ENCODE data around the gene OPCML. TPM values are rescaled to one million over a fixed set of nuclear protein-coding genes. Genes with fewer than 3 reads are reported as not detected.

Gene OPCML
- total RNA-seq, 1 donor from 2014 or later: not detected

DNA sequence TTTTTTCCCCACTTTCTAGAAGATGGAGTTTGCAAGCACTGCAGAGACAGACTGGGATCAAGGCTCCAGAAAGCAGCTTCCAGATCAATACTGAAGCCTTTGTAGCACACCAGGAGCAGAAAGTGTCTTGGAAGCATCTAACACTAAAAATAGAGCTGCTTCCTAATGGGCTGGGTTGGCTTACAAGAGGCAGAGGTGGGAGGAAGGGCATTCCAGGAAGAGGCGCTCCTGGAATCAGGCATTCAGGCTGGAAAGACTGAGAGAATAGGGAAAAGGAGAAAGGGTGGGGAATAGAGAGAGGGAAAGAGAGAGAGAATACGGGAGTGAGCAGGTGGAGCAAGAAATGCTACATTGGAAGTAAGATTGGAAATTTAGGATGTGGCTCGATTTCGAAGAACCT, 395.9 kb downstream of the OPCML start:
- POLR2A ChIA-PET: no interaction called here
- Mint-ChIP-seq H3K36me3 (ENCODE audit: low read depth) (no peaks in the 10 kb centered on the region), H3K27me3 (no peaks in the 10 kb centered on the region), H3K27ac (no peak overlapping the region), H3K4me1 (no peaks in the 10 kb centered on the region), H3K4me3 (no peak overlapping the region), H3K9me3 (peaks cover under 1% of the 10 kb centered on the region)
- intact Hi-C loops (cut with micrococcal nuclease): no loop called here
- ATAC-seq (ENCODE audit: low read depth) (no peak), DNase-seq (no peak)
- TF ChIP-seq CTCF (IDR thresholded peaks at IDR 0.05): no peak
- CTCF ChIA-PET: interaction anchor here (0.7 kb wide), 1 partner anchor 126 kb away, joined by 3 read pairs; no protein-coding TSS in a partner anchor

DNA sequence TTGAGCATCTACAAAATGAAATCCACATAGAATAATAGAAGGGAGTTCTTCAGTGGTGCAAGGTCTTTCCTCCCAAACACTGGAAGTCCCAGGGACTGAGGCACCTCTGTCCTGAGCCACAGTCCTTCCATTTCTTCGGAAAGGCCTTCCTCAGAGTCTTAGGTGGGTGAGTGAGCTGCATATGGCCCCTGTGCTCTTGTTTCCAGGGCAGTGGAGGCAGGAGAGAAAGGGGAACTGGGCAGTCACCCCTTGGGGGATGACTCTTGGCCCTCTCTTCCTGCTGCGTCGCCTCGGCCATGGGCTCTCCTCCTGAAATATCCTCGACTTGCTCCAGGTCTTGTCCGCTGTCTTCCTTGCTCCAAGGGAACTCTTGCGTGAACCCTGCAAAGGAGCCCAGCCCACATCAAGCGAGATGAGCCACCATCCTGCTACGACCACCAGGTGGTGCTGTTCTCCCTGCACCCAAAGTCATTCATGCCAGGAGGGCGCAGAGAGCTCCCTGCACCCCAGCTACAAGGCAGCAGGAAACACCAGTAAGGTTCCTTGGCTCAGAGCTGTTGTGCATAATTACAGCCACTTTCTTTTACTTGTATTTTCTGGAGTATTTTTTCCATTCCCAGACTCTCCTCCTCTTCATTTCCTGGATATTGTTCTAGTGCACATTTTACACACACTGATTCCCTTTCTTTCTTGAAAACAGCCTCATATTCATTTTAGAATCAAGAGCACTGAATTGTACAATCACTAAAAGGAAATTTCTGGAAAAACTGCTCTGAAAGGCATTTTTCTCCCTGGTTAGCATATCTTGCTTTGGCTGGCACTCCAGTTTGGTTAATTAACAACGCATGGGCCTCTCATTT, 397.8 kb downstream of the OPCML start:
- intact Hi-C loops (cut with micrococcal nuclease): loop anchor here (5.0 kb wide), 1 partner anchor 688 kb away; no protein-coding TSS in a partner anchor
- Mint-ChIP-seq H3K27ac (no peak overlapping the region), H3K9me3 (peaks cover 4% of the 10 kb centered on the region), H3K4me1 (no peaks in the 10 kb centered on the region), H3K36me3 (ENCODE audit: low read depth) (no peaks in the 10 kb centered on the region), H3K4me3 (no peak overlapping the region), H3K27me3 (peaks cover 3% of the 10 kb centered on the region)
- ChIA-PET POLR2A (no interaction called here), CTCF (interaction anchor here (1.0 kb wide), 1 partner anchor 701 kb away, joined by 4 read pairs; no protein-coding TSS in a partner anchor)
- no peak for TF ChIP-seq CTCF (IDR thresholded peaks at IDR 0.05)
- ATAC-seq (ENCODE audit: low read depth): no peak
- no peak for DNase-seq

GRCh38 chr11:133133606-133134005, 398.7 kb downstream of the OPCML start:
- Mint-ChIP-seq H3K4me3 (no peak overlapping the region), H3K9me3 (peaks cover 4% of the 10 kb centered on the region), H3K4me1 (no peaks in the 10 kb centered on the region), H3K27ac (no peak overlapping the region), H3K36me3 (ENCODE audit: low read depth) (no peaks in the 10 kb centered on the region), H3K27me3 (peaks cover 3% of the 10 kb centered on the region)
- DNase-seq (no peak), ATAC-seq (ENCODE audit: low read depth) (no peak)
- CTCF ChIA-PET: no interaction called here
- no peak for TF ChIP-seq CTCF (IDR thresholded peaks at IDR 0.05)
- POLR2A ChIA-PET: no interaction called here
- intact Hi-C loops (cut with micrococcal nuclease): loop anchor here (5.0 kb wide), 1 partner anchor 689 kb away; no protein-coding TSS in a partner anchor

- intact Hi-C loops (cut with micrococcal nuclease): loop anchor here (5.0 kb wide), 1 partner anchor 689 kb away; no protein-coding TSS in a partner anchor
- CTCF ChIA-PET: interaction anchor here (0.6 kb wide), 1 partner anchor 702 kb away, joined by 3 read pairs; no protein-coding TSS in a partner anchor
- H3K4me1 Mint-ChIP-seq: no peaks in the 10 kb centered on the region
These were observed 399.3 kb downstream of the OPCML start for GRCh38 chr11:133133050-133133449.

More at GRCh38 chr11:133133050-133133449, 399.3 kb downstream of the OPCML start:
- peaks cover 4% of the 10 kb centered on the region for H3K9me3 Mint-ChIP-seq
- ATAC-seq (ENCODE audit: low read depth): no peak
- H3K27me3 Mint-ChIP-seq: peaks cover 3% of the 10 kb centered on the region
- no peak overlapping the region for H3K4me3 Mint-ChIP-seq
- POLR2A ChIA-PET: no interaction called here
- no peak for TF ChIP-seq CTCF (IDR thresholded peaks at IDR 0.05)
- DNase-seq: no peak
- H3K36me3 Mint-ChIP-seq (ENCODE audit: low read depth): no peaks in the 10 kb centered on the region
- H3K27ac Mint-ChIP-seq: no peak overlapping the region

Data from activated B cell treated with CpG ODN at 0.5 μM for 24 hours (primary cell).